PC-9 (cell line): ENCODE data around the gene CPNE4. TPM values are rescaled to one million over a fixed set of nuclear protein-coding genes. Genes with fewer than 3 reads are reported as not detected.

Source experiments
- BruUV-seq: library from RNA; stranded (reverse); fragments of 400-500 nt; replicated peaks from 2 replicates; lab custom pipeline; 2021; lab: Mats Ljungman, UMichigan
- CTCF ChIA-PET: fragments of 300-600 bp; sonication (Branson Sonifier 250); formaldehyde crosslinking; loops from one replicate; lab custom pipeline; 2022; ENCODE audit warnings: antibody characterized with exemption; lab: Charles Lee
- POLR2A ChIA-PET: fragments of 300-600 bp; sonication (Branson Sonifier 250); formaldehyde crosslinking; loops from one replicate; lab custom pipeline; 2022; ENCODE audit warnings: antibody characterized with exemption; ENCODE audit not compliant: unreplicated experiment; lab: Charles Lee
- DNase-seq, 2 experiments: peaks; one replicate each; pipeline versions ENCODE4 v3.0.0 to v3.0.0-alpha.2; 2015 to 2022; ENCODE audit warnings: mixed read lengths in 1 of 2
- H2AFZ ChIP-seq: fragments of 200-600 bp; sonication (generic); 2 replicates; pipeline ENCODE4 v1.8.1; 2017; ENCODE audit warnings: antibody characterized with exemption
- H3F3A ChIP-seq: fragments of 200-600 bp; sonication (generic); 2 replicates; pipeline ENCODE4 v1.8.1; 2017; ENCODE audit warnings: antibody characterized with exemption, mild to moderate bottlenecking, low read depth; ENCODE audit not compliant: insufficient read depth
- H3K27ac ChIP-seq: fragments of 200-600 bp; sonication (generic); 2 replicates; pipeline ENCODE4 v1.6.1; 2016; ENCODE audit warnings: mixed run types
- H3K27me3 ChIP-seq: fragments of 200-600 bp; sonication (generic); 2 replicates; pipeline ENCODE4 v1.6.1; 2016; ENCODE audit warnings: low read depth, mixed run types; ENCODE audit not compliant: insufficient read depth
- H3K36me3 ChIP-seq: fragments of 200-600 bp; sonication (generic); 2 replicates; pipeline ENCODE4 v1.6.1; 2016; ENCODE audit warnings: low read depth, mixed run types
- H3K4me1 ChIP-seq: fragments of 200-600 bp; sonication (generic); replicated peaks from 2 replicates; pipeline ENCODE4 v1.6.1; 2016; ENCODE audit warnings: mixed run types; ENCODE audit not compliant: insufficient read depth
- H3K4me2 ChIP-seq: fragments of 200-600 bp; sonication (generic); 2 replicates; pipeline ENCODE4 v1.6.1; 2017; ENCODE audit warnings: mixed run types
- H3K4me3 ChIP-seq: fragments of 200-600 bp; sonication (generic); 2 replicates; pipeline ENCODE4 v1.6.1; 2016; ENCODE audit warnings: mixed run types
- H3K79me2 ChIP-seq: fragments of 200-600 bp; sonication (generic); 2 replicates; pipeline ENCODE4 v1.6.1; 2017; ENCODE audit warnings: low read depth, mixed run types
- H3K9me2 ChIP-seq: fragments of 200-600 bp; sonication (generic); 2 replicates; pipeline ENCODE4 v1.8.1; 2017; ENCODE audit warnings: mild to moderate bottlenecking; ENCODE audit not compliant: insufficient read depth
- H3K9me3 ChIP-seq: fragments of 200-600 bp; sonication (generic); 2 replicates; pipeline ENCODE4 v1.8.1; 2016; ENCODE audit warnings: low read depth; ENCODE audit not compliant: insufficient read depth
- H4K20me1 ChIP-seq: fragments of 200-600 bp; sonication (generic); 2 replicates; pipeline ENCODE4 v1.8.1; 2017; ENCODE audit not compliant: insufficient read depth
- CTCF ChIP-seq: fragments of 200-600 bp; sonication (generic); conservative IDR thresholded peaks from 2 replicates; pipeline ENCODE4 v1.6.1; 2017; ENCODE audit warnings: mixed run types, antibody characterized with exemption, mild to moderate bottlenecking, moderate library complexity
- EZH2 ChIP-seq: fragments of 200-600 bp; sonication (generic); IDR thresholded peaks from 2 replicates; pipeline ENCODE4 v1.8.0; 2017; ENCODE audit warnings: antibody characterized with exemption, low read depth
- intact Hi-C: fragments of 100-400 bp; cut with micrococcal nuclease; formaldehyde crosslinking; loops from one replicate; pipeline ENCODE4 v1.10.0; 2022; ENCODE audit not compliant: unreplicated experiment
- total RNA-seq: library from RNA; stranded (reverse); gene quantifications from 2 replicates; pipeline ENCODE4 v1.2.3, GENCODE V29; 2021

Gene CPNE4
- total RNA-seq, 1 experiment from 2014 or later: 0.22 TPM

GRCh38 chr3:131743126-131743525, 291.7 kb downstream of the CPNE4 start:
- CTCF ChIA-PET: no interaction called here
- TF ChIP-seq CTCF: no peak
- no peak for TF ChIP-seq EZH2
- intact Hi-C loops: no loop called here
- Histone ChIP-seq H3K27me3 (no peaks in the 10 kb centered on the region), H3K36me3 (no peaks in the 10 kb centered on the region), H3K4me3 (no peak overlapping the region), H3F3A (no peaks in the 10 kb centered on the region), H4K20me1 (no peaks in the 10 kb centered on the region), H3K4me2 (no peak overlapping the region), H2AFZ (no peak overlapping the region), H3K4me1 (no peaks in the 10 kb centered on the region), H3K79me2 (no peaks in the 10 kb centered on the region), H3K9me3 (no peaks in the 10 kb centered on the region), H3K9me2 (no peaks in the 10 kb centered on the region), H3K27ac (no peak overlapping the region)
- no peak for DNase-seq
- no TSS peak for BruUV-seq
- POLR2A ChIA-PET: no interaction called here

- H3K27ac ChIP-seq: no peak overlapping the region
- no peaks in the 10 kb centered on the region; the same call in 1 of the 2 replicates for H3K9me3 ChIP-seq
- no peak overlapping the region for H3K4me3 ChIP-seq
- no peaks in the 10 kb centered on the region for H3F3A ChIP-seq
- BruUV-seq: no TSS peak
- H3K27me3 ChIP-seq: no peaks in the 10 kb centered on the region
- DNase-seq: no peak
- no peaks in the 10 kb centered on the region for H3K36me3 ChIP-seq
- TF ChIP-seq CTCF (no peak), EZH2 (no peak)
- ChIA-PET CTCF (no interaction called here), POLR2A (no interaction called here)
- H3K79me2 ChIP-seq: no peaks in the 10 kb centered on the region
- no peak overlapping the region for H2AFZ ChIP-seq
- H3K4me1 ChIP-seq: no peaks in the 10 kb centered on the region
- intact Hi-C loops: no loop called here
- H3K4me2 ChIP-seq: no peak overlapping the region
- H3K9me2 ChIP-seq: no peaks in the 10 kb centered on the region; the same call in 1 of the 2 replicates
- no peaks in the 10 kb centered on the region for H4K20me1 ChIP-seq
Observed at GRCh38 chr3:131739211-131739610, 295.6 kb downstream of the CPNE4 start.

GRCh38 chr3:131738095-131738494, 296.7 kb downstream of the CPNE4 start:
- BruUV-seq: no TSS peak
- Histone ChIP-seq H2AFZ (no peak overlapping the region), H3K27ac (no peak overlapping the region), H3K4me3 (no peak overlapping the region), H4K20me1 (no peaks in the 10 kb centered on the region), H3K9me2 (no peaks in the 10 kb centered on the region; the same call in 1 of the 2 replicates), H3K79me2 (no peaks in the 10 kb centered on the region), H3F3A (no peaks in the 10 kb centered on the region), H3K4me1 (no peaks in the 10 kb centered on the region), H3K9me3 (no peaks in the 10 kb centered on the region; the same call in 1 of the 2 replicates), H3K36me3 (no peaks in the 10 kb centered on the region), H3K4me2 (no peak overlapping the region), H3K27me3 (no peaks in the 10 kb centered on the region)
- intact Hi-C loops: no loop called here
- ChIA-PET CTCF (no interaction called here), POLR2A (no interaction called here)
- no peak for TF ChIP-seq CTCF
- no peak for TF ChIP-seq EZH2
- no peak for DNase-seq
